AG09309 (cell line): ENCODE data around the gene MEMO1.
"Not testable (repeated sequence)": the region's sequence is repeated elsewhere in the genome, so short reads cannot be mapped to it uniquely, and the experiment has no call there.

Experiments used
- DNase-seq: peaks from one replicate; pipeline ENCODE4 v3.0.0-alpha.2; 2010; ENCODE audit warnings: low read depth
- H3K4me3 ChIP-seq: 2 replicates; pipeline ENCODE4 v1.5.1; 2011; ENCODE audit warnings: mild to moderate bottlenecking, low read depth, low read length, moderate library complexity; ENCODE audit not compliant: control insufficient read depth
- TF ChIP-seq, protein P1 (sequence below): IDR thresholded peaks from 2 replicates; pipeline ENCODE4 v1.5.1; 2011; ENCODE audit warnings: mild to moderate bottlenecking, low read depth, low read length, inconsistent platforms; ENCODE audit not compliant: insufficient read depth, control insufficient read depth; ENCODE audit errors: missing control alignments

Gene MEMO1

DNA sequence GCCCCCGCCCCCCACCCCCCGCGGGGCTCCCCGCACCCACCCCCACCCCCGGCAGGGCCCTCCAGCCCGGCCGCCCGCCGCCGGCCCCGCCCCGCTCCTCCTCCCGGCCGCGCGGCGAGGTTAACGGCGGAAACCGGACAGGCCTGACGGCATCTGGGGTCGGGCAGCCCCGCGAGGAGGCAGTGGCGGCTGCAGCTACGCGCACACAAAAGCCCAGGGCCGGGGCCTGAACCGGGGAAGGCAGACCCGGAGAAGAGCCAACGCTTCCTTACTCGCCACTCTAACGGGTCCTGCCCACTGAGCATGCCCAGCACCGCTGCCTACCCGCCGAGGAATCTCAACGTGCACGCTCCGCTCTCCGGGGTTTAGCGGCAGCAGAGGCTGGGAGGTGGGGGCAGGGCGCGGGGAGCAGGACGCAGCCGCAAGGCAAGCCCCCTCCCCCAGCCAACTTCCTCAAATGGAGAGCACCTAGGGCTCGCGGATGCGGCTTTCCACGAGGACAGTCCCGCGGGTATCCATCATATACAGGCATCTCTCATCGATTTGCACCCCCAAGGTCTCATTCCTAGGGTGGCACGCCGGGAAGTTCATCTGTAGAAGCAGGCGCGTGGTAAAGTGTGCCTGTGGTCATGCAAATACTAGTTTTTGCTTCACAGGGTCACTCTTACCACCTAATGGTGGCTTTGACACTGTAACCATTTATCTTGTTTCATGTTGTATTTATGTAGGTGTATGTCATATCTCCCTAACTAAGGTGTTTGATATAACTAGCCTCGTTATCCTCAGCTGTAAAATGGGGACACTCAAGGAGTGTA is at the start of gene MEMO1:
Gene MEMO1 (minus strand): TSS at position 339 of the 815 bp plus-strand sequence. CDS start 761 bp downstream, outside the sequence.
- DNase-seq, result peak; percentile 74
- H3K4me3 ChIP-seq, result peak within 1 kb of the TSS; percentile 81
- TF ChIP-seq, protein P1, sequence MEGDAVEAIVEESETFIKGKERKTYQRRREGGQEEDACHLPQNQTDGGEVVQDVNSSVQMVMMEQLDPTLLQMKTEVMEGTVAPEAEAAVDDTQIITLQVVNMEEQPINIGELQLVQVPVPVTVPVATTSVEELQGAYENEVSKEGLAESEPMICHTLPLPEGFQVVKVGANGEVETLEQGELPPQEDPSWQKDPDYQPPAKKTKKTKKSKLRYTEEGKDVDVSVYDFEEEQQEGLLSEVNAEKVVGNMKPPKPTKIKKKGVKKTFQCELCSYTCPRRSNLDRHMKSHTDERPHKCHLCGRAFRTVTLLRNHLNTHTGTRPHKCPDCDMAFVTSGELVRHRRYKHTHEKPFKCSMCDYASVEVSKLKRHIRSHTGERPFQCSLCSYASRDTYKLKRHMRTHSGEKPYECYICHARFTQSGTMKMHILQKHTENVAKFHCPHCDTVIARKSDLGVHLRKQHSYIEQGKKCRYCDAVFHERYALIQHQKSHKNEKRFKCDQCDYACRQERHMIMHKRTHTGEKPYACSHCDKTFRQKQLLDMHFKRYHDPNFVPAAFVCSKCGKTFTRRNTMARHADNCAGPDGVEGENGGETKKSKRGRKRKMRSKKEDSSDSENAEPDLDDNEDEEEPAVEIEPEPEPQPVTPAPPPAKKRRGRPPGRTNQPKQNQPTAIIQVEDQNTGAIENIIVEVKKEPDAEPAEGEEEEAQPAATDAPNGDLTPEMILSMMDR, result no peak

DNA sequence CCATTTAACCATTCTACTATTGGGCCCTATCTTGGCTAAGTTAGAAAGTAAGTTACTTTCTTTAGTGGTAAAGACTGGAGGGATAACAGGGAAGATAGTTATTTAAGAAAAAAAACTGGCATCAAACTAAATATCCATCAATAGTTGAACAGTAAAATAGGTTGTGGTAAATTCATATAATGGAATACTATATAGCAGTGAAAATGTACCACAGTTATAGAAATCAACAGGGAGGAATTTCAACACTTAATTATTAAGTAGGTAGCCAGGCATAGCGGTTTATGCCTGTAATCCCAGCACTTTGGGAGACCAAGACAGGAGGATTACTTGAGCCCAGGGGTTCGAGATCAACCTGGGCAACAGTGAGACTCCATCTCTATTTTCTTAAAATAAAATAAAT is 49.5 kb upstream of the MEMO1 start:
- H3K4me3 ChIP-seq, result no peak overlapping the region
- TF ChIP-seq, protein P1, result no peak
- no peak for DNase-seq

DNA sequence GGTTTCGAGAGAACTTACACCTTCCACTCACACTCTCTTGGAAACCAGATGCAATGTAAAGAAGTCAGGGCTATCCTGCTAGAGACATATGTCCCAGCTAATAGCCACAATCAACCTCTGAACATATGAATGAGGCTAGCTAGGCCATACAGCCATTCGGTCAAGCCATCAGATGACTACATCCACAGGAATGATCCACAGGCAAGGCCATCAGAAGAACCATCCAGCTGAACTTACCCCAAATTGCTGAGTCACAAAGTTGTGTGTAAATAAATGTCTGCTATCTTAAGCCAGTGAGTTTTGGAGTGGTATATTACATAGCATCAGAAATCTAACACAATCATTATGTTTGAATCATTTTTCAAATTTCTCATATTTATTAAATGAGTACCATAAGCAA is 47.3 kb upstream of the MEMO1 start:
- TF ChIP-seq, protein P1, result no peak
- DNase-seq, result no peak
- no peak overlapping the region for H3K4me3 ChIP-seq

DNA sequence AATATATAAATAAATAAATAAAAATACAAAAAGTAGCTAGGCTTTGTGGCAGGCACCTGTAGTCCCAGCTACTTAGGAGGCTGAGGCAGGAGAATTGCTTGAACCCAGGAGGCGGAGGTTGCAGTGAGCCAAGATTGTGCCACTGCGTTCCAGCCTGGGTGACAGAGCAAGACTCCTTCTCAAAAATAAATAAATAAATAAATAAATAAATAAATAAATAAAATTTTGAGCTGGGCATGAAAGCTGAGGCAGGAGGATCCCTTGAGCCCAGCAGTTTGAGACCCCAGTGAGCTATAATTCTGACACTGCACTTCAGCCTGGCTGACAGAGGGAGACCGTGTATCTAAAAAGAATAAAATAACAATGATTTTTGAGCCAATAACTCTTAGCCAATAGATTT is 43.8 kb upstream of the MEMO1 start:
- not testable (repeated sequence) for H3K4me3 ChIP-seq, DNase-seq

DNA sequence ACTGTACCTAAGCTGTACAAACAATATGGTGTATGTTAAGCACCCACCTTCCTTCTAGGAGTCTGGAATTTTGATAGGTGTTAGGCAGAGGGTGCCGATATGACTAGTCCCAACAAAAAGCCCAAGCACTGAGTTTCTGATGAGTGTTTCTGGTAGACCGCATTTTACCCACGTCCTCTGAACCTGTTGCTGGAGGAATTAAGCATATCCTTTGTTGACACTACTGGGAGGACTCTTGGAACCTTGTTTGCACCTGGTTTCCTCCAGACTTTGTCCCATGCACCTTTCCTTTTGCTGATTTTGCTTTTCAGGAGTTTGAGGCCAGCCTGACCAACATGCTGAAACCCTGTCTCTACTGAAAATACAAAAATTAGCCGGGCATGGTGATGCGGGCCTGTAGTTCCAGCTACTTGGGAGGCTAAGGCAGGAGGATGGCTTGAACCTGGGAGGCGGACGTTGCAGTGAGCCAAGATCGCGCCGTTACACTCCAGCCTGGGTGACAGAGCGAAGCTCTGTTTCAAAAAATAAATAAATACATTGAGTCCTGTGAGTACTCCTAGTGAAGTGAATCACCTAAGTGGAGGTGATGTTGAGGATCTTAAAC is 41.1 kb upstream of the MEMO1 start:
- no peak overlapping the region for H3K4me3 ChIP-seq
- TF ChIP-seq, protein P1, result no peak
- no peak for DNase-seq

DNA sequence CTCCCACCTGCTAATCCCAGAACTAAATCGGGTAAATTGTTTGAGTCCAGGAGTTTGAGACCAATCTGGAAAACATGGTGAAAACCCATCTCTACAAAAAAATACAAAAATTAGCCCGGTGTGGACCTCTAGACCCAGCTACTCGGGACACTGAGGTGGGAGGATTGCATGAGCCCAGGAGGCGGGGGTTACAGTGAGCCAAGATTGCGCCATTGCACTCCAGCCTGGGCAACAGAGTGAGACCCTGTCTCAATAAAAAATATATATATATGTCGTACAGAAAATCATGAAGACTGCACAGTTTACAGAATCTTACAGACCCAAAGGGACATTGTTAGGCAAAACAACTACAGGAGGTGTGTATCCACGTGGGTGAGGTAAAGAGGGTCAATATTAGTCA is 32.8 kb upstream of the MEMO1 start:
- no peak for DNase-seq
- H3K4me3 ChIP-seq, result no peak overlapping the region
- TF ChIP-seq, protein P1, result no peak
